Forelimb muscle (tissue), 1 donor: ENCODE data around the gene TAF1. TPM values are rescaled to one million over a fixed set of nuclear protein-coding genes. Genes with fewer than 3 reads are reported as not detected.
"Not testable (repeated sequence)": the region's sequence is repeated elsewhere in the genome, so short reads cannot be mapped to it uniquely, and the experiment has no call there.

Experiments used
- DNase-seq: peaks from one replicate; pipeline ENCODE4 v3.0.0-alpha.2; 2013; ENCODE audit warnings: low read depth
- polyA plus RNA-seq: library from polyadenylated mRNA; unstranded; fragments of 120-200 nt; gene quantifications from one replicate; pipeline ENCODE4 v1.2.1, GENCODE V29; 2013; ENCODE audit not compliant: insufficient read length

TAF1 gene
- polyA plus RNA-seq, 1 donor: 25.0 TPM

DNA sequence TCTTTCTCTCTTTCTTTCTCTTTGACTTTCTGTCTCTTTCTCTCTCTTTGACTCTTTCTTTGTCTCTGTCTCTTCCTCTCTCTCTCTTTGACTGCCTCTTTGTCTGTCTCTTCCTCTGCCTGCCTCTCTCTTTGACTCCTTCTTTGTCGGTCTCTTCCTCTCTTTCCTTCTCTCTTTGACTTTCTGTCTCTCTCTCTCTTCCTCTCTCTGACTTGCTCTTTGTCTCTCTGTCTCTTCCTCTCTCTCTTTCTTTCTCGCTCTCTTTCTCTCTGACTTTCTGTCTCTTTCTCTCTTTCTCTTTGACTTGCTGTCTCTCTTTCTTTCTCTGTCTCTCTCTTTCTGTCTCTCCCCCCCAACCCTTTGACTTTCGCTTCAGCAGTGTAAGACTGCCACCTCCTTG is 130.3 kb downstream of the TAF1 start:
- no peak for DNase-seq

DNA sequence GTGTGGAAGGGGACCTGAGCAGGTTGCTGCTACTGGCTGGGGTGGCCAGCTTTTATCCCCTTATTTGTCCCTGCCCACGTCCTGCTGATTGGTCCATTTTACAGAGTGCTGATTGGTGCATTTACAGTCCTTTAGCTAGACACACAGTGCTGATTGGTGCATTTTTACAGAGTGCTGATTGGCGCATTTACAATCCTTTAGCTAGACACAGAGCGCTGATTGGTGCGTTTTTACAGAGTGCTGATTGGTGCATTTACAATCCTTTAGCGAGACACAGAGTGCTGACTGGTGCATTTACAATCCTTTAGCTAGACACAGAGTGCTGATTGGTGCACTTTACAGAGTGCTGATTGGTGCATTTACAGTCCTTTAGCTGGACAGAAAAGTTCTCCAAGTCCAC is 135.9 kb downstream of the TAF1 start:
- DNase-seq: not testable (repeated sequence)

DNA sequence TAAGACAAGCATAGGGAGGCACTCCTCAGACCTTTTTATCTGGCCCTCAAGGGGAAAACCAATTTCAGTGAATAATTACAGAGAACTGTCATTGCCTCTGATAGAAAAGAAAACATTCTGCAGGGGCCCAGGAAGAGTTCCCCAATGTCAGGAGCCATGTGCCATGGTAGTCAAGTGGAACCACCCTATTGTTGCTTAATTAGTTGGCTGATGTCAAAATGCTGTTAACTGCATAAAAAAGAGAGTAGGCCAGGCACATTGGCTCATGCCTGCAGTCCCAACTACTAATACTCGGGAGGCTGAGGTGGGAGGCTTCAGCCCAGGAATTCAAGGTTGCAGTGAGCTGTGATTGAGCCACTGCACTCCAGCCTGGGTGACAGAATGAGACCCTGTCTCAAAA is 138.2 kb downstream of the TAF1 start:
- DNase-seq: no peak

DNA sequence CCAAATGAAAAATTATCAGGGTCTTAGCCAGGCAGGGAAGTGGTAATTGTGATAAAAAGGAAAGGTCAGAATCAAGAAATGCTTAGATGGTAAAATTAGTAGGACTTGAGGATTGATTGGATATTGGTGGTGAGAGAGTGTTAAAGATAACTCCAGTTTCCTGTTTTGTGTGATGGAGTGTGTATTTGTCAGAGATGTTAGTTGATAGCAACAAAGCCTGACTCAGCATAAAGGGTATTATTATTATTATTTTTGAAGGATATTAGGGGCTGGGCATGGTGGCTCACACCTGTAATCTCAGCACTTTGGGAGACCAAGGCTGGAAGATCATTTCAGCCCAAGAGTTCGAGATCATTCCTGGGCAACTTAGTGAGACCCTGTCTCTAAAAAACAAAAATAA is 143.1 kb downstream of the TAF1 start:
- no peak for DNase-seq

DNA sequence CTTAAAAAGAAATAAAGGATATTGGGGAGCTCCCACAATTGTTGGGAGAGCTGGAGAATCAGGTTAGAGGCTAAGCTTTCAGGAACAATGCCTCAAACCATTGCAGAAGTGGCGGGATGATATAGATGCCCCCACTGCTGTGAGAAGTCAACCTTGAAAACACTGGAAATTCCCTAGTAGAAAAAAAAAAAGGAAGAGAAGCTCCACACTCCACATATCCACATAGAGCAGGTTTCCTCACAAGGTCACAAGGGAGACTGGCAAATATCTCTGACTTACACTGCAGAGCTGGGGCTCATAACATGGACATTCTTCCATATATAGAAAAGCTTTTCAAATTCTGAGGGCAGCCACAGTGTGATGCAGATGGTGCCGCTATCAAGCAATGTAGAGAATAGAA is 144.0 kb downstream of the TAF1 start:
- no peak for DNase-seq

DNA sequence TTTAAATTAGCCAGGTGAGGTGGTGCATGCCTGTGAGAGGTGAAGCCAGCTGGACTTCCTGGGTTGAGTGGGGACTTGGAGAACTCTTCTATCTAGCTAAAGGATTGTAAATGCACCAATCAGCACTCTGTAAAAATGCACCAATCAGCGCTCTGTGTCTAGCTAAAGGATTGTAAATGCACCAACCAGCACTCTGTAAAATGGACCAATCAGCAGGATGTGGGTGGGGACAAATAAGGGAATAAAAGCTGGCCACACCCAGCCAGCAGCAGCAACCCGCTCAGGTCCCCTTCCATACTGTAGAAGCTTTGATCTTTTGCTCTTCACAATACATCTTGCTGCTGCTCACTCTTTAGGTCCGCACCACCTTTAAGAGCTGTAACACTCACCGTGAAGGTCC is 147.6 kb downstream of the TAF1 start:
- DNase-seq: not testable (repeated sequence)

DNA sequence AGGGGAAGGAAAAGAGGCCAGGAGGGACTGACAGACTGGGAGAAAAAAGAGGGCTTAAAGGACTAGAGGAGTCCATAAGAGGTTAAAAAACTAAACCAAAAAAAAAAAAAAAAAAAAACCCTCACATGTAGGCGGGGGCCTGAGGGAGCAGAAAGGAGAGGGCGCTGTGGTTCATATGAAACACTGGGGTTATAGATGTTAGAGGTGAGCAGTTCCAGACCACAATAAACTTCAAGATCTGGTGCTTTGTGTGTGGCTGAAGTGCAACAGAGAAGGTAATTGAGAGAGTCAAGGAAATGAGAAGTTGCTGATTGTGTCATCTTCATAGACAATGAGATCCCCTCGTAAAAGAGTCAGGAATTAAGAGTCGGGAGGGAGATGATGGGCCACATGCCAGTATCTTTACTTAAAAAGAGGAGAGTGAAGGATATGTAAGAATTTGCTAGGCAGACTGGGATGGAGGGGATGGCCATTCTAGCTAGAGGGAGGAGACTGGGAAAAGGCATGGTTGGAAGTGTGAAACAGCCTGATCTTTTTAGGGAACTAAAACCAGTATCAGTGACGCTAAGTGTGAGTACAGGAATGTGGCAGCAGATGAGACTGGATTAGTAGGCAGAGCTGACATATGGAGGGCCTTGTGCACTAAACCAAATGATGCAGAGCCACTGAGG is 148.3 kb downstream of the TAF1 start:
- no peak for DNase-seq

DNA sequence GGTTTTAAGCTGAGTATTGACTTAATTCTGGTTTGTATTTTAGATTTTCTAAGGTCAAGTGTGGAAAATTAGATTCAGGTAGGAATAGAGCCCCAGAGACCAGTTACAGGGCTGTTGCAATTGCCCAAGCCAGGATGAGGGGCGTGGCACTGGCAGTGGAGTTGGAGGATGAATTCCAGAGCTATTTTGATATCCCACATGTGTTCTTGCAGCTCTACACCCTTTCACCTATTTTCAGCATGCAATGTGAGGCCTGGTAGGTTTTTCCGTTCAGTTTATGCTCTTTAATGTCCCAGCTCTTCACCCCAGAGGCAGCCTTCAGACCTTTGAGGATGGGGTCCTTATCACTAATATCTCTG is 148.9 kb downstream of the TAF1 start:
- DNase-seq: no peak

Other genes starting within 250 kb of the TAF1 start
- 44.2 TPM for gene MED12, start 247.8 kb upstream of the TAF1 start, polyA plus RNA-seq
- gene NLGN3, start 221.5 kb upstream of the TAF1 start, polyA plus RNA-seq: 2.9 TPM
- not detected for gene GJB1, start 143.1 kb upstream of the TAF1 start, polyA plus RNA-seq
- gene ZMYM3, start 112.2 kb upstream of the TAF1 start, polyA plus RNA-seq: 18.0 TPM
- 300 TPM for gene NONO, start 82.7 kb upstream of the TAF1 start, polyA plus RNA-seq
- 142 TPM for gene ITGB1BP2, start 64.6 kb upstream of the TAF1 start, polyA plus RNA-seq
- gene OGT, start 166.7 kb downstream of the TAF1 start, polyA plus RNA-seq: 145 TPM
- gene GCNA, start 212.1 kb downstream of the TAF1 start, polyA plus RNA-seq: 2.8 TPM